H9 (cell line): Measurements from ENCODE around the gene TTC39A. TPM values are rescaled to one million over a fixed set of nuclear protein-coding genes. Genes with fewer than 3 reads are reported as not detected.

Experiments used
- DNase-seq: peaks from one replicate; pipeline ENCODE4 v3.0.0-alpha.2; 2017
- H2AFZ ChIP-seq: one replicate; pipeline ENCODE4 v1.6.1; 2013; ENCODE audit warnings: mild to moderate bottlenecking, low read length, control low read depth, moderate library complexity
- H2AK5ac ChIP-seq: 2 replicates; pipeline ENCODE4 v1.6.1; 2013; ENCODE audit warnings: low read length, control low read depth, mixed read lengths; ENCODE audit not compliant: insufficient read length
- H2BK120ac ChIP-seq: one replicate; pipeline ENCODE4 v1.6.1; 2013; ENCODE audit warnings: low read depth, mild to moderate bottlenecking, low read length, control low read depth, inconsistent platforms; ENCODE audit not compliant: poor library complexity, severe bottlenecking
- H2BK12ac ChIP-seq: 2 replicates; pipeline ENCODE4 v1.6.1; 2013; ENCODE audit warnings: low read length, control low read depth, mixed read lengths, low read depth; ENCODE audit not compliant: insufficient read length
- H2BK15ac ChIP-seq: 2 replicates; pipeline ENCODE4 v1.6.1; 2013; ENCODE audit warnings: low read depth, low read length, control low read depth
- H2BK20ac ChIP-seq: one replicate; pipeline ENCODE4 v1.6.1; 2013; ENCODE audit warnings: low read depth, mild to moderate bottlenecking, low read length, control low read depth, inconsistent platforms; ENCODE audit not compliant: poor library complexity, severe bottlenecking
- H2BK5ac ChIP-seq: 2 replicates; pipeline ENCODE4 v1.6.1; 2013; ENCODE audit warnings: low read length, control low read depth, mixed read lengths; ENCODE audit not compliant: insufficient read length
- H3K14ac ChIP-seq: 2 replicates; pipeline ENCODE4 v1.6.1; 2013; ENCODE audit warnings: low read length, control low read depth; ENCODE audit not compliant: insufficient read depth
- H3K18ac ChIP-seq: 2 replicates; pipeline ENCODE4 v1.6.1; 2013; ENCODE audit warnings: low read depth, mild to moderate bottlenecking, mixed read lengths, low read length, control low read depth; ENCODE audit not compliant: insufficient read length
- H3K23ac ChIP-seq: 2 replicates; pipeline ENCODE4 v1.6.1; 2013; ENCODE audit warnings: low read length, control low read depth, mixed read lengths, low read depth; ENCODE audit not compliant: insufficient read length
- H3K23me2 ChIP-seq: 2 replicates; pipeline ENCODE4 v1.6.1; 2013; ENCODE audit warnings: low read depth, mild to moderate bottlenecking, mixed read lengths, low read length, control low read depth; ENCODE audit not compliant: insufficient read length, poor library complexity, severe bottlenecking
- H3K27ac ChIP-seq: 2 replicates; pipeline ENCODE4 v1.5.1; 2013; ENCODE audit warnings: low read length, control low read depth, mixed read lengths, low read depth; ENCODE audit not compliant: insufficient read length
- H3K27me3 ChIP-seq: 2 replicates; pipeline ENCODE4 v1.6.1; 2013; ENCODE audit warnings: low read length, control low read depth, inconsistent platforms; ENCODE audit not compliant: insufficient read depth
- H3K4ac ChIP-seq: 2 replicates; pipeline ENCODE4 v1.6.1; 2013; ENCODE audit warnings: low read depth, mild to moderate bottlenecking, control low read depth, inconsistent platforms, low read length, moderate library complexity
- H3K4me1 ChIP-seq: 2 replicates; pipeline ENCODE4 v1.6.1; 2013; ENCODE audit warnings: low read length, control low read depth, inconsistent platforms; ENCODE audit not compliant: insufficient read depth
- H3K4me2 ChIP-seq: 2 replicates; pipeline ENCODE4 v1.6.1; 2013; ENCODE audit warnings: low read length, control low read depth, mixed read lengths; ENCODE audit not compliant: insufficient read length, insufficient read depth
- H3K56ac ChIP-seq: 2 replicates; pipeline ENCODE4 v1.6.1; 2013; ENCODE audit warnings: low read depth, mild to moderate bottlenecking, mixed read lengths, low read length, control low read depth; ENCODE audit not compliant: insufficient read length
- H3K79me1 ChIP-seq: 2 replicates; pipeline ENCODE4 v1.6.1; 2013; ENCODE audit warnings: low read depth, mild to moderate bottlenecking, moderate library complexity, low read length, control low read depth, inconsistent platforms; ENCODE audit not compliant: insufficient read depth, poor library complexity, severe bottlenecking
- H3K79me2 ChIP-seq: 2 replicates; pipeline ENCODE4 v1.6.1; 2013; ENCODE audit warnings: low read length, control low read depth, inconsistent platforms; ENCODE audit not compliant: insufficient read depth
- H3K9ac ChIP-seq: 2 replicates; pipeline ENCODE4 v1.6.1; 2013; ENCODE audit warnings: low read length, control low read depth, mixed read lengths; ENCODE audit not compliant: insufficient read length; ENCODE audit errors: extremely low read depth
- H3K9me3 ChIP-seq: one replicate; pipeline ENCODE4 v1.6.1; 2013; ENCODE audit warnings: low read depth, low read length, inconsistent platforms; ENCODE audit not compliant: control insufficient read depth
- H3T11ph ChIP-seq: one replicate; pipeline ENCODE4 v1.6.1; 2013; ENCODE audit warnings: mild to moderate bottlenecking, low read length, control low read depth, inconsistent platforms
- H4K20me1 ChIP-seq: one replicate; pipeline ENCODE4 v1.6.1; 2013; ENCODE audit not compliant: control insufficient read depth, insufficient read length, insufficient read depth
- H4K5ac ChIP-seq: 2 replicates; pipeline ENCODE4 v1.6.1; 2013; ENCODE audit warnings: low read depth, mild to moderate bottlenecking, mixed read lengths, low read length, control low read depth; ENCODE audit not compliant: insufficient read length
- H4K8ac ChIP-seq: replicated peaks from 2 replicates; pipeline ENCODE4 v1.6.1; 2013; ENCODE audit warnings: low read length, control low read depth, mixed read lengths, low read depth; ENCODE audit not compliant: insufficient read length
- H4K91ac ChIP-seq: 2 replicates; pipeline ENCODE4 v1.6.1; 2013; ENCODE audit warnings: low read depth, mild to moderate bottlenecking, moderate library complexity, mixed read lengths, low read length, control low read depth; ENCODE audit not compliant: insufficient read length
- H3K27ac Mint-ChIP-seq, 3 experiments: 2 replicates in 2 of 3; 3 replicates in 1 of 3; pipeline ENCODE4 v1.8.0; 2020 to 2021; ENCODE audit warnings: mixed read lengths in 3 of 3, mild to moderate bottlenecking in 1 of 3, moderate library complexity in 1 of 3
- H3K27me3 Mint-ChIP-seq: 2 replicates; pipeline ENCODE4 v1.8.0; 2021; ENCODE audit warnings: low read depth, mild to moderate bottlenecking, moderate library complexity, mixed read lengths
- H3K36me3 Mint-ChIP-seq, 3 experiments: 2 replicates in 2 of 3; 3 replicates in 1 of 3; pipeline ENCODE4 v1.8.0; 2020 to 2021; ENCODE audit warnings: low read depth in 3 of 3, mixed read lengths in 3 of 3; ENCODE audit not compliant: insufficient read depth in 1 of 3
- H3K4me1 Mint-ChIP-seq, 2 experiments: 2 replicates each; pipeline ENCODE4 v1.8.0; 2020; ENCODE audit warnings: mixed read lengths in 2 of 2
- H3K4me3 Mint-ChIP-seq, 2 experiments: 2 replicates in 1 of 2; 3 replicates in 1 of 2; pipeline ENCODE4 v1.8.0; 2020 to 2021; ENCODE audit warnings: mild to moderate bottlenecking in 2 of 2, mixed read lengths in 2 of 2, moderate library complexity in 1 of 2
- H3K9me3 Mint-ChIP-seq, 2 experiments: 2 replicates in 1 of 2; 3 replicates in 1 of 2; pipeline ENCODE4 v1.8.0; 2020; ENCODE audit warnings: mild to moderate bottlenecking in 2 of 2, mixed read lengths in 2 of 2, moderate library complexity in 1 of 2
- CTCF ChIP-seq: fragments of 200-600 bp; sonication (generic); conservative IDR thresholded peaks from 3 replicates; pipeline ENCODE4 v1.8.0; 2021; ENCODE audit warnings: antibody characterized with exemption, mild to moderate bottlenecking
- WGBS: extraction: QIAGEN DNeasy Blood & Tissue Kit; methylation state at CpG from one replicate; pipeline ENCODE4 v1.1.7; 2013; ENCODE audit warnings: missing lambda C conversion rate, low lambda C conversion rate, mixed read lengths; ENCODE audit not compliant: insufficient read length; ENCODE audit errors: extremely low coverage; 5-methylcytosine and 5-hydroxymethylcytosine counted together
- total RNA-seq: library from RNA; stranded (reverse); gene quantifications from 2 replicates; pipeline ENCODE4 v1.2.1, GENCODE V29; 2021

Gene TTC39A
- total RNA-seq, 1 experiment from 2014 or later: 7.7 TPM

- Histone ChIP-seq H2BK15ac (no peak overlapping the region), H3K79me1 (peaks cover 4% of the 10 kb centered on the region), H4K91ac (no peak overlapping the region), H3K79me2 (peaks cover 26% of the 10 kb centered on the region), H2AK5ac (no peak overlapping the region), H4K8ac (no peak overlapping the region), H3K18ac (no peak overlapping the region), H2BK12ac (no peak overlapping the region), H3K4me2 (no peak overlapping the region), H2AFZ (no peak overlapping the region), H2BK120ac (no peak overlapping the region), H2BK5ac (no peak overlapping the region), H2BK20ac (no peak overlapping the region), H3K56ac (no peak overlapping the region), H3T11ph (no peak overlapping the region), H3K4ac (no peak overlapping the region), H3K23ac (no peak overlapping the region), H3K14ac (no peak overlapping the region), H3K9ac (no peak overlapping the region), H3K27ac (no peak overlapping the region), H4K5ac (no peak overlapping the region), H4K20me1 (no peaks in the 10 kb centered on the region), H3K23me2 (no peaks in the 10 kb centered on the region), H3K9me3 (no peaks in the 10 kb centered on the region), H3K27me3 (no peaks in the 10 kb centered on the region), H3K4me1 (no peaks in the 10 kb centered on the region; the same call in 1 of the 2 replicates)
- H3K27ac Mint-ChIP-seq: 0 out of 7 replicates have a peak overlapping the region, but pooled peaks of 1 of the 3 experiments have one; percentile 14
- no peaks in the 10 kb centered on the region for H3K9me3 Mint-ChIP-seq
- H3K4me1 Mint-ChIP-seq: peaks cover 22 to 27% of the 10 kb centered on the region in 2 experiments
- H3K27me3 Mint-ChIP-seq: no peaks in the 10 kb centered on the region
- no peak for DNase-seq
- 100% methylated on average over 1 of the region's 4 CpGs for WGBS
- H3K36me3 Mint-ChIP-seq: peaks cover 1 to 9% (median 3%) of the 10 kb centered on the region in 3 experiments; a peak in 2 of 7 replicates
- H3K4me3 Mint-ChIP-seq: no peak overlapping the region
- no peak for TF ChIP-seq CTCF
Measured at GRCh38 chr1:51242546-51242945, 87.8 kb downstream of the TTC39A start.
